Small intestine (tissue), 7 donors: ENCODE results near the gene BAZ2B. TPM values are rescaled to one million over a fixed set of nuclear protein-coding genes. Genes with fewer than 3 reads are reported as not detected.

Experiments used
- DNase-seq, 2 donors: peaks; one replicate each; pipeline versions ENCODE4 v3.0.0 to v3.0.0-alpha.2; 2013
- FAIRE-seq: peaks from 2 replicates; lab custom pipeline; 2012; peaks lifted over from hg19 to GRCh38; lab: Jason Lieb, UNC
- H3K27ac ChIP-seq, 3 donors: one replicate each; pipeline ENCODE4 v1.5.1; 2013; ENCODE audit warnings: low read length in 2 of 3, mild to moderate bottlenecking in 2 of 3, control low read depth in 1 of 3, inconsistent platforms in 1 of 3, low read depth in 1 of 3, moderate library complexity in 1 of 3
- H3K27me3 ChIP-seq, 3 donors: one replicate each; pipeline ENCODE4 v1.6.1; 2013; ENCODE audit warnings: low read length in 3 of 3, inconsistent platforms in 1 of 3; ENCODE audit not compliant: control insufficient read depth in 3 of 3, insufficient read depth in 3 of 3
- H3K36me3 ChIP-seq, 3 donors: one replicate each; pipeline ENCODE4 v1.6.1; 2013; ENCODE audit warnings: low read length in 3 of 3, inconsistent platforms in 1 of 3, low read depth in 1 of 3, mild to moderate bottlenecking in 1 of 3, moderate library complexity in 1 of 3; ENCODE audit not compliant: control insufficient read depth in 3 of 3, insufficient read depth in 2 of 3
- H3K4me1 ChIP-seq, 3 donors: one replicate each; pipeline ENCODE4 v1.6.1; 2013; ENCODE audit warnings: low read length in 2 of 3, inconsistent platforms in 1 of 3, low read depth in 1 of 3, mild to moderate bottlenecking in 1 of 3, moderate library complexity in 1 of 3; ENCODE audit not compliant: control insufficient read depth in 3 of 3, insufficient read depth in 2 of 3
- H3K4me3 ChIP-seq, 3 donors: one replicate each; pipeline ENCODE4 v1.5.1; 2013; ENCODE audit warnings: low read length in 3 of 3, control low read depth in 1 of 3, inconsistent platforms in 1 of 3, low read depth in 1 of 3, mild to moderate bottlenecking in 1 of 3, moderate library complexity in 1 of 3
- H3K9me3 ChIP-seq, 2 donors: one replicate each; pipeline ENCODE4 v1.6.1; 2013; ENCODE audit warnings: low read depth in 1 of 2, low read length in 1 of 2; ENCODE audit not compliant: control insufficient read depth in 2 of 2, insufficient read depth in 1 of 2
- WGBS, 3 donors: extraction: QIAGEN DNeasy Blood & Tissue Kit; methylation state at CpG; one replicate each; pipeline ENCODE4 v1.1.7; 2013; 5-methylcytosine and 5-hydroxymethylcytosine counted together
- polyA plus RNA-seq, 4 donors: library from polyadenylated mRNA; stranded (reverse) in 3 of 4; unstranded in 1 of 4; fragments of 200-250 nt in 3 of 4; fragments of 120-200 nt in 1 of 4; gene quantifications; one replicate each; pipeline versions ENCODE4 v1.2.1 to v1.2.3, GENCODE V29; 2013
- donor health status: healthy with polysubstance abuse.
- donor health status: control.
- donor health status: control.
- donor health status: Bipolar disorder and iron deficiency.
- donor health status: healthy.

The BAZ2B gene
- polyA plus RNA-seq, 4 donors, result 12.2 to 53.2 (median 16.0) TPM

DNA sequence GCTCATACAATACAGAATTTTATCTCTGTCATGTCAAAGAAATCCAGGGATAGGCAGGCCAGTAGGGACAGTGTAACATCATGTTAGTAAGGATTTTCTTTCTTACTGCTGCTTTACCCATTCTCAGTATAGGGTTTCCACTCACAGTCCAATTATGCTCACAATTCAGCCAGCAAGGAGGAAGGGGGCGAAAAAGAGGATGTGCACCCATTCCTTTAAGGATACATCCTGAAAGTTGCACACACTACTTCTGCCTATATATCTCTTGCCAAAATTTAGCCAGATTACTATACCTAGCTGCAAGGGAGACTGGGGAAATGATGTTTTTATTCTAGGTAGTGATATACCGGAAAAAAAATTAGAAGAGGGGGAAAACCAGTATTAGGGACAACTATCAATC lies 66.1 kb downstream of the BAZ2B start:
- Histone ChIP-seq H3K4me3 (no peak overlapping the region), H3K9me3 (no peaks in the 10 kb centered on the region), H3K36me3 (peaks cover 0 to 8% (median 0%) of the 10 kb centered on the region in 3 donors), H3K27ac (no peak overlapping the region), H3K27me3 (no peaks in the 10 kb centered on the region), H3K4me1 (no peaks in the 10 kb centered on the region)
- FAIRE-seq (no peak), DNase-seq (no peak)
- WGBS, 3 donors, result 95 to 98% (median 96%) methylated on average over 2 of the region's 2 CpGs

DNA sequence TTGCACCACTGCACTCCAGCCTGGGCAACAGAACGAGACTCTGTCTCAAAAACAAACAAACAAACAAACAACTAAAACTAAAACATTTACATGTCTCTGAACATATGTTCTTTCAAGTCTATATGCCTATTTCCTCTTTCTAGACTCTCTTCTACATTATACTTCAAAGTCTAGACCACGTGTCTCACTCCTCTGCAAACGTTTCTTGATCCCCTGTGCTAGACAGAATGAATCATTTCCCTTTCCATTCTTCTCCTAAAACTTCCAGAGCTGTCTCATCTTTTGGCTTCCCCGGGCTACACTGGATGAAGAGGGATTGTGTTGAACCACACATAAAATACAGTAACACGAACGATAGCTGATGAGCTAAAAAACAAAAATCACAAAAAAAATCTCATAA lies 67.1 kb downstream of the BAZ2B start:
- no peaks in the 10 kb centered on the region for H3K9me3 ChIP-seq
- no peaks in the 10 kb centered on the region for H3K4me1 ChIP-seq
- DNase-seq, result no peak
- no peak for FAIRE-seq
- H3K4me3 ChIP-seq, result no peak overlapping the region
- H3K36me3 ChIP-seq, result peaks cover 0 to 8% (median 0%) of the 10 kb centered on the region in 3 donors
- 81 to 88% (median 88%) methylated on average over 6 of the region's 6 CpGs for WGBS, 3 donors
- H3K27me3 ChIP-seq, result no peaks in the 10 kb centered on the region
- H3K27ac ChIP-seq, result no peak overlapping the region

DNA sequence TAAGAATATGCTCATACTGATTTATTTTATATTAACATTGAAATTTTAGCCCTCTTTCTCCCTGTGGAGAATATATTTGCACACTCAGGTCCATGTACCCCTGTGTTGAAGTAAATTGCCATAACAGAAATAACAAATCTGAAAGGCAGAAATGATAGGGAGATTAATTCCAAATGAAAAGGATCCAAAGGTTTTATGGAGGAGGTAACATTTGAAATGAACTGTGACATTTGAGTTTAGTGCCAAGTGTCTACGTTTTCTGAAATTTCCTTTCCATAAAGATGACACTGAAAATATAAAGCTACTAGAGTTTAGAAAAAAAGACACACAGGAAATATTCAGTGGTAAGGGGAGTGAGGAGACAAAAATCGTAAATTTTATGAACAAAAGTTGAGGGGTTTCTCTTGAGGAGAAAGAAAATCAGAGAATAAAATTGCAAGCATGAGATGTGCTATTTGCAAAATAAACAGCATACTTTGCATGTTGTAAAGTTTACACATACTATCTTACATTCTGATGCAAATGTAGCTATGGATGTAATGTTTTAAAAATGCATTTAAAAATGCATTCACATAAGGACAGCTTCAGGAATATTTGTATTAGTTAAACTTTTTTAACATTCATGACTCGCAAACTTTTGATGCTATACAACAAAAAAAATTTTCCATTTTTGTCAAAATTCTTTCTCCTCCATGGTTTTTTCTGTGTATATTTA lies 69.5 kb downstream of the BAZ2B start:
- Histone ChIP-seq H3K36me3 (peaks cover 0 to 10% (median 1%) of the 10 kb centered on the region in 3 donors), H3K27me3 (no peaks in the 10 kb centered on the region), H3K27ac (no peak overlapping the region), H3K4me3 (no peak overlapping the region), H3K4me1 (no peaks in the 10 kb centered on the region), H3K9me3 (no peaks in the 10 kb centered on the region)
- DNase-seq, result no peak
- 76 to 88% (median 85%) methylated on average over 3 of the region's 3 CpGs for WGBS, 3 donors
- FAIRE-seq, result no peak

- Histone ChIP-seq H3K9me3 (peaks cover 0 to 3% of the 10 kb centered on the region in 2 donors), H3K4me3 (no peak overlapping the region), H3K27me3 (no peaks in the 10 kb centered on the region), H3K36me3 (peaks cover 0 to 14% (median 1%) of the 10 kb centered on the region in 3 donors), H3K27ac (no peak overlapping the region), H3K4me1 (no peaks in the 10 kb centered on the region)
- no peak for FAIRE-seq
- WGBS, 3 donors, result 72 to 73% (median 72%) methylated on average over 9 of the region's 9 CpGs
- no peak for DNase-seq
Observed at GRCh38 chr2:159546039-159546438, 70.3 kb downstream of the BAZ2B start.

DNA sequence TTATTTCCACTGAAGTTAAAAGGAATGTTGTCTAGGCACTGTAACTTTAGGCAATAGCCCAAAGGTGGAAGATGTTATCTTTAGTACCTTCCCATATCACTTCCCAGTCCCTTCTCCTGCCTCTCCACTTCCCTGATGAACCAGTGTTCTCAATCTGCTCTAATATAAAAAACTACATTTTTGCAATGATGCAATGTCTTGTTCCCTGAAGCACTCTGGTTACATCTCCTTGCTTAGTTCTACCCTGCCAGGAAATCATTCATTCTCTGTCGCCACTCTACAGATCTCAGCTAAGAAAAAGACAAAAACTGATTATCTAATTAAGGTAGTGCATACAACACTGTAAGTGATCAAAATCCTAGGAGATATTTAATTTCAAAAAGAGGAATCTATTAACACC lies 71.3 kb downstream of the BAZ2B start:
- FAIRE-seq (no peak), DNase-seq (no peak)
- Histone ChIP-seq H3K27me3 (no peaks in the 10 kb centered on the region), H3K36me3 (peaks cover 0 to 14% (median 1%) of the 10 kb centered on the region in 3 donors), H3K9me3 (peaks cover 0 to 3% of the 10 kb centered on the region in 2 donors), H3K4me3 (no peak overlapping the region), H3K27ac (no peak overlapping the region), H3K4me1 (no peaks in the 10 kb centered on the region)
- WGBS, 3 donors, result 93 to 100% (median 97%) methylated on average over 1 of the region's 1 CpG

DNA sequence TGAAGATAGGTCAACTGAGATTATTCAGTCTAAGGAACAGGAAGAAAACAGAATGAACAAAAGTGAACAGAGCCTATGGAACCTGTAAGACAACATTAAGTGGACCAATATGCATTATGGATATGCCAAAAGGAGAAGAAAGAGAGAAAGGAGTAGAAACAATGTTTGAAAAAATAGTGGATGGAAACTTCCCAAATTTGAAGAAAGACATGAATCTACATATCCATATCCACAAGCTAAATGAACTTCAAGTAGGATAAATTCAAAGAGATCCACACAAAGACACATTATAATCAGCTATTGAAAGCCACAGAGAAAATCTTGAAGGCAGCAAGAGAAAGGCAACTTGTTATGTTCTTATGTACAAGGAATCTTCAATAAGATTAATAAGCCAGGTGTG lies 74.2 kb downstream of the BAZ2B start:
- DNase-seq (no peak), FAIRE-seq (no peak)
- Histone ChIP-seq H3K4me3 (no peak overlapping the region), H3K4me1 (no peaks in the 10 kb centered on the region), H3K36me3 (peaks cover 0 to 11% (median 1%) of the 10 kb centered on the region in 3 donors), H3K27me3 (no peaks in the 10 kb centered on the region), H3K9me3 (peaks cover 0 to 3% of the 10 kb centered on the region in 2 donors), H3K27ac (no peak overlapping the region)

GRCh38 chr2:159539701-159540100 lies 76.6 kb downstream of the BAZ2B start:
- no peak for FAIRE-seq

DNA sequence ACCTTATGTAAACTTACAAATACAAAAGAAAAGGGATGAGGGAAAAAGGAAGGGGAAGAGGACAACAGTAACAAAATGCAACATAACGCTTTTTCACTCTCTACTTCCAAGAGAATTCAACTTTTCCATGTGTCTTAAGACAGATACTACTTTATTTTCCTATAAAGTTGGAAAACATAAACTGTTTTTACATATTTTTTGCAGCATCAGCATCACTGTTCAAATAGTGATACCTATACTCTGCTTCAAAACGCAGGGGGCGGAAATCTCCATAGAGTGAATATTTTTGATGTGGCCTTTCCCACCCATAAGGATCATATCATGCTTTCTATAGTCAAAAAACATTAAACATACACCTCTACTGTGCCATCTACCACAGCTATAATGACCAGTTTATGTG lies 77.5 kb downstream of the BAZ2B start:
- WGBS, 3 donors, result 93 to 97% (median 94%) methylated on average over 3 of the region's 3 CpGs
- H3K27ac ChIP-seq, result no peak overlapping the region
- no peak for FAIRE-seq
- H3K9me3 ChIP-seq, result peaks cover 0 to 3% of the 10 kb centered on the region in 2 donors
- no peaks in the 10 kb centered on the region for H3K27me3 ChIP-seq
- no peak for DNase-seq
- H3K4me1 ChIP-seq, result no peaks in the 10 kb centered on the region
- no peak overlapping the region for H3K4me3 ChIP-seq
- H3K36me3 ChIP-seq, result peaks cover 0 to 9% (median 1%) of the 10 kb centered on the region in 3 donors

More at GRCh38 chr2:159539701-159540100, 76.6 kb downstream of the BAZ2B start:
- no peak overlapping the region for H3K27ac ChIP-seq
- DNase-seq, result no peak
- no peaks in the 10 kb centered on the region for H3K4me1 ChIP-seq
- H3K27me3 ChIP-seq, result no peaks in the 10 kb centered on the region
- H3K9me3 ChIP-seq, result peaks cover 0 to 3% of the 10 kb centered on the region in 2 donors
- no peak overlapping the region for H3K4me3 ChIP-seq
- 80 to 88% (median 84%) methylated on average over 1 of the region's 1 CpG for WGBS, 3 donors
- peaks cover 0 to 9% (median 1%) of the 10 kb centered on the region in 3 donors for H3K36me3 ChIP-seq
